T-helper 22 cell (primary cell): Measurements from ENCODE around the gene AKAIN1.

Source experiments
- DNase-seq: peaks from one replicate; pipeline ENCODE4 v3.0.0-alpha.2; 2020; ENCODE audit warnings: low read depth

The AKAIN1 gene

GRCh38 chr18:5093902-5094301 lies 103.2 kb downstream of the AKAIN1 start:
- DNase-seq, result no peak
